HEK293 (cell line): ENCODE results near the gene PKIG.

Experiments
- CTCF ChIA-PET: fragments of 350-600 bp; formaldehyde crosslinking; extraction: SDS; loops from one replicate; lab custom pipeline; 2021; ENCODE audit warnings: antibody characterized with exemption; lab: Yijun Ruan, JAX
- POLR2A ChIA-PET: fragments of 300-600 bp; formaldehyde crosslinking; extraction: SDS; loops from one replicate; lab custom pipeline; 2020; ENCODE audit warnings: antibody characterized with exemption, inconsistent platforms; lab: Yijun Ruan, JAX
- H3K27ac ChIP-seq: fragments of 200-500 bp; sonication (Bioruptor generic); 2 replicates; pipeline ENCODE4 v1.5.1; 2014; ENCODE audit warnings: low read depth, low read length, control low read depth, inconsistent platforms; ENCODE audit errors: extremely low read depth
- H3K36me3 ChIP-seq, 2 experiments: fragments of 200-500 bp in 1 of 2; sonication (Bioruptor generic) in 1 of 2; 1 replicate in 1 of 2; 2 replicates in 1 of 2; pipeline ENCODE4 v1.5.1; 2014 to 2017; ENCODE audit warnings: inconsistent platforms in 2 of 2, low read length in 2 of 2; ENCODE audit not compliant: control insufficient read depth in 2 of 2, insufficient read depth in 1 of 2
- H3K4me1 ChIP-seq: fragments of 200-500 bp; sonication (Bioruptor generic); 2 replicates; pipeline ENCODE4 v1.5.1; 2014; ENCODE audit warnings: mild to moderate bottlenecking, low read length, inconsistent platforms; ENCODE audit not compliant: control insufficient read depth, insufficient read depth
- H3K4me3 ChIP-seq: 2 replicates; pipeline ENCODE4 v1.5.1; 2011; ENCODE audit warnings: low read depth, mild to moderate bottlenecking, control low read depth, low read length, moderate library complexity
- H3K9me3 ChIP-seq: fragments of 200-500 bp; sonication (Bioruptor generic); 2 replicates; pipeline ENCODE4 v1.5.1; 2014; ENCODE audit warnings: low read depth, low read length, inconsistent platforms; ENCODE audit not compliant: control insufficient read depth, insufficient read depth
- BCL6B ChIP-seq: fragments of 450-650 bp; formaldehyde crosslinking; IDR thresholded peaks from 2 replicates; pipeline ENCODE4 v1.5.1; 2017; ENCODE audit warnings: missing biosample characterization, missing genetic modification characterization
- GLI2 ChIP-seq: fragments of 450-650 bp; formaldehyde crosslinking; IDR thresholded peaks from 2 replicates; pipeline ENCODE4; 2017; ENCODE audit warnings: missing biosample characterization, missing genetic modification characterization, low read depth, borderline replicate concordance
- KLF17 ChIP-seq: fragments of 450-650 bp; formaldehyde crosslinking; IDR thresholded peaks from 2 replicates; pipeline ENCODE4 v1.5.1; 2016; ENCODE audit warnings: missing biosample characterization, missing genetic modification characterization
- KLF9 ChIP-seq: fragments of 450-650 bp; formaldehyde crosslinking; IDR thresholded peaks from 2 replicates; pipeline ENCODE4 v1.5.1; 2016; ENCODE audit warnings: missing biosample characterization, missing genetic modification characterization, low read depth
- PRDM6 ChIP-seq: fragments of 450-650 bp; formaldehyde crosslinking; IDR thresholded peaks from 2 replicates; pipeline ENCODE4 v1.5.1; 2017; ENCODE audit warnings: missing biosample characterization, missing genetic modification characterization
- SCRT1 ChIP-seq: fragments of 450-650 bp; formaldehyde crosslinking; IDR thresholded peaks from 2 replicates; pipeline ENCODE4 v1.5.1; 2016; ENCODE audit warnings: missing biosample characterization, missing genetic modification characterization, borderline replicate concordance
- WT1 ChIP-seq: fragments of 450-650 bp; formaldehyde crosslinking; IDR thresholded peaks from 2 replicates; pipeline ENCODE4 v1.5.1; 2016; ENCODE audit warnings: missing biosample characterization, missing genetic modification characterization
- ZBTB21 ChIP-seq: fragments of 450-650 bp; formaldehyde crosslinking; IDR thresholded peaks from 2 replicates; pipeline ENCODE4 v1.5.1; 2017; ENCODE audit warnings: missing biosample characterization, missing genetic modification characterization
- ZIC2 ChIP-seq: fragments of 450-650 bp; formaldehyde crosslinking; IDR thresholded peaks from 2 replicates; pipeline ENCODE4 v1.5.1; 2016; ENCODE audit warnings: missing biosample characterization, missing genetic modification characterization
- ZNF133 ChIP-seq: fragments of 450-650 bp; formaldehyde crosslinking; IDR thresholded peaks from 2 replicates; pipeline ENCODE4 v1.5.1; 2016; ENCODE audit warnings: missing biosample characterization, missing genetic modification characterization
- ZNF146 ChIP-seq: fragments of 450-650 bp; formaldehyde crosslinking; IDR thresholded peaks from 2 replicates; pipeline ENCODE4 v1.5.1; 2016; ENCODE audit warnings: missing biosample characterization, missing genetic modification characterization
- ZNF214 ChIP-seq: fragments of 450-650 bp; formaldehyde crosslinking; IDR thresholded peaks from 2 replicates; pipeline ENCODE4 v1.5.1; 2017; ENCODE audit warnings: missing biosample characterization, mild to moderate bottlenecking, missing genetic modification characterization, borderline replicate concordance
- ZNF280D ChIP-seq: fragments of 450-650 bp; formaldehyde crosslinking; IDR thresholded peaks from 2 replicates; pipeline ENCODE4 v1.5.1; 2016; ENCODE audit warnings: missing biosample characterization, missing genetic modification characterization
- ZNF354C ChIP-seq: fragments of 450-650 bp; formaldehyde crosslinking; IDR thresholded peaks from 2 replicates; pipeline ENCODE4 v1.5.1; 2016; ENCODE audit warnings: missing biosample characterization, missing genetic modification characterization, low read depth, borderline replicate concordance
- ZNF394 ChIP-seq: fragments of 450-650 bp; formaldehyde crosslinking; IDR thresholded peaks from 2 replicates; pipeline ENCODE4 v1.5.1; 2016; ENCODE audit warnings: missing biosample characterization, missing genetic modification characterization, mild to moderate bottlenecking, moderate library complexity, borderline replicate concordance
- ZNF510 ChIP-seq: fragments of 450-650 bp; formaldehyde crosslinking; IDR thresholded peaks from 2 replicates; pipeline ENCODE4 v1.5.1; 2018; ENCODE audit warnings: mild to moderate bottlenecking, missing genetic modification characterization, missing biosample characterization; ENCODE audit not compliant: insufficient replicate concordance
- ZNF549 ChIP-seq: fragments of 450-650 bp; IDR thresholded peaks from 2 replicates; pipeline ENCODE4 v1.5.1; 2018; ENCODE audit warnings: missing biosample characterization, missing genetic modification characterization, mild to moderate bottlenecking, inconsistent platforms, moderate library complexity
- ZNF580 ChIP-seq: fragments of 450-650 bp; formaldehyde crosslinking; IDR thresholded peaks from 2 replicates; pipeline ENCODE4 v1.5.1; 2016; ENCODE audit warnings: missing biosample characterization, missing genetic modification characterization
- ZNF624 ChIP-seq: fragments of 450-650 bp; formaldehyde crosslinking; IDR thresholded peaks from 2 replicates; pipeline ENCODE4 v1.5.1; 2017; ENCODE audit warnings: missing biosample characterization, missing genetic modification characterization
- ZNF785 ChIP-seq: fragments of 450-650 bp; formaldehyde crosslinking; IDR thresholded peaks from 2 replicates; pipeline ENCODE4 v1.5.1; 2016; ENCODE audit warnings: missing biosample characterization, missing genetic modification characterization
- ZNF830 ChIP-seq: fragments of 450-650 bp; IDR thresholded peaks from 2 replicates; pipeline ENCODE4 v1.5.0; 2018; ENCODE audit warnings: missing biosample characterization, missing genetic modification characterization, low read depth, mild to moderate bottlenecking, moderate library complexity

Gene PKIG

GRCh38 chr20:44541992-44542391 is 40.4 kb upstream of the PKIG start:
- POLR2A ChIA-PET: interaction anchor here (1.2 kb wide), 1 partner anchor 67 kb away, joined by 3 read pairs; the partner anchor contains the start of gene TTPAL
- Histone ChIP-seq H3K4me1 (no peaks in the 10 kb centered on the region), H3K27ac (no peak overlapping the region), H3K36me3 (no peaks in the 10 kb centered on the region), H3K4me3 (no peak overlapping the region), H3K9me3 (no peaks in the 10 kb centered on the region)
- CTCF ChIA-PET: interaction anchor here (1.3 kb wide), 1 partner anchor 69 kb away, joined by 6 read pairs; no protein-coding TSS in a partner anchor
- no peak for TF ChIP-seq SCRT1
- TF ChIP-seq ZNF785 (tag by site-specific recombination): no peak

- H3K27ac ChIP-seq: no peak overlapping the region
Observed at GRCh38 chr20:44542890-44543289, 39.5 kb upstream of the PKIG start.

More at GRCh38 chr20:44542890-44543289, 39.5 kb upstream of the PKIG start:
- ChIA-PET POLR2A (no interaction called here), CTCF (interaction anchor here (1.1 to 1.3 kb wide), 2 partner anchors 44 to 68 kb away, joined by 3 to 6 read pairs; no protein-coding TSS in a partner anchor)
- no peaks in the 10 kb centered on the region for H3K4me1 ChIP-seq
- TF ChIP-seq KLF17 (tag by site-specific recombination) (no peak), ZNF133 (no peak), ZBTB21 (tag by site-specific recombination) (no peak), ZNF146 (tag by site-specific recombination) (no peak), ZIC2 (tag by site-specific recombination) (no peak), ZNF354C (tag by site-specific recombination) (no peak), ZNF580 (tag by site-specific recombination) (no peak), KLF9 (tag by site-specific recombination) (no peak), ZNF830 (tag by site-specific recombination) (no peak), ZNF394 (tag by site-specific recombination) (no peak), ZNF549 (no peak), BCL6B (tag by site-specific recombination) (no peak), ZNF510 (tag by site-specific recombination) (no peak), ZNF280D (tag by site-specific recombination) (no peak), WT1 (tag by site-specific recombination) (no peak), GLI2 (tag by site-specific recombination) (no peak), ZNF214 (tag by site-specific recombination) (no peak), ZNF624 (tag by site-specific recombination) (no peak), PRDM6 (tag by site-specific recombination) (no peak)
- H3K4me3 ChIP-seq: no peak overlapping the region
- H3K36me3 ChIP-seq: no peaks in the 10 kb centered on the region
- H3K9me3 ChIP-seq: no peaks in the 10 kb centered on the region
